HG03432 (cell line): ENCODE measurements around the gene RS1.
A peak's percentile ranks its signal among the peaks of the same experiment; 100 is the strongest.

Source experiments
- ATAC-seq: cut with Tn5 transposase; IDR thresholded peaks from one replicate; pipeline ENCODE4 v1.9.1; 2021; ENCODE audit warnings: mild to moderate bottlenecking, moderate library complexity; ENCODE audit not compliant: unreplicated experiment

The RS1 gene

DNA sequence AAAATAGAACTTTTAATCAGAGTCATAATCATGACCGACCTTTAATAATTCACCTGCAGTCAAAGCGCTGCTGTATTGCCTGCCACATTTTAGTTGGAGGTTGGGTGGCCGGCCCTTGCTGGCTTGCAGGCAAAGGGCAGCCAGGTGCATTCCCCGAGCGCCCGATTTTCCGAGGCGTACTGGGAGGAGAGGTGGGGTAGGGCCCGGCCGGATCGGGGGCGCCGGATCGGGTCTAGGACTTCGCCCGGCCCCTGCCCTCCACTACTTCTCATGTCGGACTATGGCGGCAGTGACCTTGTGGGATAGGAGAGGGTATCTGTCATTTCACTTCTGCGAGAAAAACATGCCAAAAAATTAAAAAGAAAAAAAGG is 2.5 kb upstream of the RS1 start:
- peak; percentile 52 for ATAC-seq

DNA sequence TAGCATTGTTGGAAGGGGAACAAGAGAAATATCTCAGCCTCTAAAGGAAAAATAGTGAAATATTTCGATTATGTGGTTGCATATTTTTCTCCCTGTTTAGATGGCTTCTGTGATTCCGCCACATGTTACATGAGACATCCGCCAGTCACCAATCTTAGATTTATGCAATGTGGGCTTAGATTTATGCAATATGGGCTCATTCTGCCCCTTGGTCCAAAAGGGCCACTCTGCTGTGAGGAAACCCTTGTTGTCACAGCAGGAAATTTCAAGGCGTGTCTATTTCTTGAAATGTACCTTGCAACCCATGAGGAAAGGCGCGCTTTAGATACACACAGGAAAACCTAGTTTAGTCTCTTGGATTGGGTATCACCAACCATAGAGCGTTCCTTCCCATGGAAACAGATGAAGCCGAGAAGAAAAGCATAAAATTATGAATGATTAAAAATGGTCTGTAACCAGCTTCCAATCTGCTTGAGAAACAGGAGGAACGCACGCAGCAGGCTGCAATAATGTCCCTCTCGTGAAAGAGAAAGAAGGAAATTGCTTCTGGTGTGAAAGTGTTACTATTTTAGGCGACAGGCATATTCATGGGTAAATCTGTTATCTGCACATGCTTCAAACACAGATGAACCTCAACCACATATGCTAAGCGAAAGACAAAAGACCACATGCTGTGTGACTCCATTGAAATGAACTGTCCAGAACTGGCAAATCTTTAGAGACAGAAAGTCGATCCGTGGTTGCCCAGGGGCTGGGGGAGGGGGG is 3.7 kb downstream of the RS1 start:
- ATAC-seq: no peak

DNA sequence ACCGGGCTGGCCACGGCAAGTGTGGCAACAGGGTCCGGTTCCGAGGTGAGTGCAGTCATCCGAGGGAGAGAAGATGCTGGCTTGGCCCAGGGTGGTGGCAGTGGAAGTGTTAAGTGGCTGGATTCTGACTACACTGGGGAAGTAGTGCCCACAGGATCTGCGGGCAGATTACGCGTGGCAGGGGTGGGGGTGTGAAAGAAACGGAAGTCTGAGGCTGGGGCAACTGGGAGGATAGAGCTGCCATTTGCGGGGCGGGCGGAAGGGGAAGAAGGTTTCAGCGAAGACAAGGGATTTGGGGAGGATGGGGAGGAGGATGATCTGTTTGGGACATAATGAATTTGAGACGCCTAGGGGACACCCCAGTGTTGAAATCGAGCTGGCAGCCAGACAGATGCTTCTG is 5.3 kb downstream of the RS1 start:
- no peak for ATAC-seq

DNA sequence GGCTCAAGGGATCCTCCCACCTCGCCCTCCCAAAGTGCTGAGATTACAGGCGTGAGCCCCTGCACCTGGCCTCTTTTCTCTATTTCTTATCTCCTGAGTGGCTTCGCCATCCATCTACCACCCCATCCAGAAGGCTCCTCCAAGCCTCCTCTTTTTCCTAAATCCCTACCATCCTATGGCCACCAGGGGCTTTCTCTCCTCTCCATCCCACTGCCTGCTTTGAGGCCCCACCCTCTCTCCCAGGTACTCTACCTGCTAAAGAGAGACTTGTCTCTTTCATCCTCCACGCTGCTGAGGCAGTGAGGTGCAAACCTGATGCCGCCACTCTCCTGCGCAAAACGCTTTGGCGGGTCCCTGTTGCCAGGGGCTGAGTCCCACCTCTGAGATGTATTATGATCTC is 7.0 kb downstream of the RS1 start:
- ATAC-seq: no peak

DNA sequence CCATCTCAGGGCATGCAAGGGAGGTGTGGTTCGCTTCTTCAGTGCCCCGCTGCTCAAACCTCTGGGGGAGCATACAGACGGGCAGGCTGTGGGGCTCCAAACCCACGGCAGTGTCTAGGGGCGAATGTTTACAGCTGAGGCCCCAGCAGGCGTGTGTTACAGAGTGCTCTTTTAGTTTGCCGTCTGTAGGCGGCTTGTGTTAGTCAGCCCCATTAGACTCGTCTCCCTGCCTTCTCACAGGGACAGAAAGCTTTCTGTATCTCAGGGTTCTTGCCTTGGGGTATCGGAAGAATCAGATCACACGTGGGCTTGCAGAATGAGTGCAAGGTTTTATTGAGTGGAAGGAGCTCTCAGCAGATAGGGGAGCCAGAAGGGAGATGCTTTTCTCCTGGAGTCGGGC is 10.6 kb downstream of the RS1 start:
- ATAC-seq: no peak

DNA sequence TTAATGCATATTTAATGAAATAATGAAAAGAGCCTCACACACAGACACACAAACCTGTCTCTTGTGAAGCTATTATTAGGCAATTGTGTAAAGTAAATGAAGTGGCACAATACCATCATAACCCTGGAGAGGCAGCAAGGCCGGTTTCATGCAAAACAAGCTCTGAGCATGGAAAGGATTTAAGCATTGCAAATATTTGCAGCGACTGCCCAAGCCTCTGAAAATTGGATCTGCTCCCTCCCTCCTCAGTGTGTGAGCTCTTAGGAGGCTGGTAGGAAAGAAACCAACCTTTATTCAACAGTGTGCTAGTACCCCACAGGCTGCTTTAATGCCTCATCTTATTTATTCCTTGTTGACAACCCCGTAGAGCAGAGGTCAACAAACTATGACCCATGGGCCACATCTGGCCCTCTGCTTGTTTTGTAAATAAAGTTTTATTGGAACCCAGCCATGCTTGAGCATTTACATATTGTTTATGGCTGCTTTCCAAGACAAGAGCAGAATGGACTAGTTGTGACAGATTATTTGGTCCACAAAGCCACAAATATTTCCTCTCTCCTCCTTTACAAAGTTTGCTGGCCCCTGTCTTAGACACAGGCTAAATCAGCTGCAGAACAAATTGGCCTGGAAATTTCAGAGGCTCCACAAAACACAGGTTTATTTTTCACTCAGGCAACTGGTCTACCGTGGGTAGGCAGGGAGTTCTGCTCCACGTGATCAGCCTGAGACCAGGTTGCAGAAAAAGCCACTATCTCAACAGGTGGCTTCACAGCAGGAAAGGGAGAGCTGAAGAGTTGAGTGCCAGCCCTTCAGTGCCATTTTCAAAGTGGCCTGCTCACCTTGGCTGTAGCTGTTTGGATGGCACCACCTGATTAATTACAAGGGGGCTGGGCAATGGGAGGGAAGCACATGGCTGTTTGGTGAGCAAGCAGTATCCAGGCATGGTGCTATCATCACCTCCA is 16.8 kb downstream of the RS1 start:
- ATAC-seq: no peak

DNA sequence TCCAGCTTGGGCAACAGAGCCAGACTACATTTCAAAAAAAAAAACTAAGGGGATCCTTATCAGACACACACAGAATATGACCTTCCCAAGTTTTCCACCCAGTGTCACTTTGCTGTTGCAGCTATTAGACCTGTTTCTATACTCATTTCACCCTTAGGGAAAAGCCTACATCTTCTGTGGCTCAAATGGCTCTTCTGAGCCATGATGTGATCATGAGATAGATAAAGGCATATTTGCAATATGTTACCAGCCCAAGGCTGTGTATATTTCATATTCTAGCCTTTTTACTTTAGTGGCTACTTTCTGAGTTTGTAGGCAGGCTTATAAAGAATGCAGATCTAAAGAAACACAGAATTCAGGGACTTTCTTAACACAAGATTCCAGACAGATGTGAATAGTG is 19.3 kb downstream of the RS1 start:
- no peak for ATAC-seq

DNA sequence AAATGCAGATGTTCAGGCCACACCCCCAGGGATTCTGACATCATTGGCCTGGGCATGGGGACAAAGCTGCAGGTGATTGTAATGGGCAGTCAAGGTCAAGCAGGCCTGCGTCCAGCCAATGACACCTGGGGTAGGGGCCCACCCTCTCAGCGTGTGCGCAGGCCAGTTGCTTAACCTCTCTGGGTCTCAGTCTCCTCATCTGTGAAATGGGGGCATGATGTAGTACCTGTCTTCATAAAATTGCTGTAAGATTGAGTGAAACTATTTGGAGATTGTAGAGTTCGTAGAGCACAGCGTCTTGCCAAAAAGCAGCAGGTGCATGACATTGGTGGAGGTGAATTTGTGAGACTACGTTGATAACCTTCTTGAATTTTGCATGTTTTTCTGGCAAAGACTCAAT is 21.2 kb downstream of the RS1 start:
- ATAC-seq: no peak

DNA sequence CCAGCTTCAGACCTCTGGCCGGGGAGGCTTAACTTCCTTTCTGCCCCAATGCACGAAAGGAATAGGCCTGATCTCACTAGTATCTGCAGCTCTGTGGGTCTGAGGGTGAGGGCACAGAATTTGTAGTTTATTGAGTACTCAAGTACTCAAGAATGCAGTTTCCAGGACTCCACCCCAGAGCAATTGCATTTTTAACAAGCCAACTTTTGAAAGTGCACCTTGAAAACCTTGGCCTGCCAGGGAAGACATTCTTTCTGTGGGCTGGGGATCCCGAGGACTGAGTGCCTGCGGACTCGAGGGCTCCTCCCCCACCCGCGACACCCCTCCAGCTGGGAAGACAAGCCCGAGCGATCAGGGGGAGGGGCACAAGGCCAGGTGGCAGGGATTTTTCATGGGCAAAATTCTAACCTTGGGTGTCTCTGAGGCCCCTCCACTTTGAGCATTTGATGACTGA is 22.4 kb downstream of the RS1 start:
- ATAC-seq: no peak

DNA sequence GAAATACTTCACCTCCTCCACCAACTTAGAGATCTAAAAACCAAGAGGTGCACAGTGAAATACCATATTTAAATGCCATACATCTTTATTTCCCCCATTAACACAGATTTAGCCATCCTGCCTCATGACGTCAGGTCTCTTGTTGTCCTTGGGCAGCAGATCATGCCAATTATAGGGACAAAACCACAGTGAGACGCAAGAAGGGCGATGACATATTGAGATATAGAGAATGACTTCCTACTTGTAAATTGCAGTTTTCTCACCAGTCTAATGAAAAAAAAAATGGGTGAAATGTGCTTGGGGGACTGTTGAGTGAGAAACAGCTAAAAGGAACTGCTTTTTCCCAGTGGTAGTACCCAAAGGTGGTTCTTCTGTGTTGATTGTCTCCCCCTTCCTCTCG is 24.3 kb downstream of the RS1 start:
- ATAC-seq: no peak

DNA sequence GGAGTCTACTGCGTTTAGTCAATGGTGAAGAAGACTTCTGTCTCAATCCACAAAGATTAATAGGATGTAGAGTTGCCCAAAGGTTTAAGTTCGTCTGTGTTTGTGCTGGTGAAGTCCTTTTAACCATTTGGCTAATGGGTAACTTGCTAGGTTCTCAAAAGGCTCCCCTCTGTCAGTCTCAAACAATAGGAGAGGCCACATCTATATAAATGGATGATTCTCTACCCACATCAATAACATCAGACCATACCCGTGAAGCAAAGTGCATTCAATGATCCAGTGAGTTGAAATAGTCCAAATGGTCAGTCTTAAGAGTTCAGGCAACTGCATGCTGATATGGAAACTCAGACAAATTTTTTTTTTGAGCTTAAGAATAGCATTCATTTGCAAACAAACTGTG is 28.1 kb downstream of the RS1 start:
- no peak for ATAC-seq

DNA sequence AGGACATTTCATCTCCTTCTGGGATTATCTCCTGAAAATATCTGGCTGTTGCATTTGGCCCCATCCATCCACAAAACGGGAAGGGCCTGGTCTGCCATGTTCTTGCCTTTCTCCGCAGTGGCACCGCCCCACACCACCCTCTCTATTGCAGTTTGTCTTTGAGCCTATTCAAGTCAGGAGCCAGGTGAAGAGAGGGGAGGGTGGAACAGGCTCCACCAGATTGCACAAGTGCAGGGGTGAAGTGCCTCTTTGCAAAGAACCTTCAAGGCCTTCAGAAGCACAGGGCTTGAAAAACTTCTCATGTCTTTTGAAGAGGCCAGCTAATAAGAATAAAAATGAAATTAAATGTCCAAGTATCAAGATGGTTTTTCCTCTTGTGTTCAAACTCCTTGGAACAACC is 28.7 kb downstream of the RS1 start:
- no peak for ATAC-seq

DNA sequence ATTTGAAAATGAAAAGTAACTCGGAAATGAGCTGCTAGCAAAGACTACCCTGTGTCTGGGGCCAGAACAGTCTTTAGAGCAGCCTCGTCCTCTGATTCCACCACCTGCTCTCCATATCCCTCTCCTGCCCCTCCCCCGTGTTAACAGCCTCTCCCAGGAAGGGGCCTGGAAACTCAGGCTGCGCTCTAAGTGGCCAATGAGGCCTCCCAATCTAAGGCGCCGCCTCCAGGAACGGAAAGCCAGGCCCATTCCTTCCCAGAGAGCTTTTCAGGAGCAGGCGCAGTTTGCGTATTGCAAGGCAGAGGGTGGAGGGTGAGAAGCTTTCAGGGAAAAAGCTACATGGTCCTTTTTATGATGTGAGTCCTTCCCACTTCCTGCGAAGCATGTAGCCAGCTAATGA is 31.2 kb downstream of the RS1 start:
- no peak for ATAC-seq

DNA sequence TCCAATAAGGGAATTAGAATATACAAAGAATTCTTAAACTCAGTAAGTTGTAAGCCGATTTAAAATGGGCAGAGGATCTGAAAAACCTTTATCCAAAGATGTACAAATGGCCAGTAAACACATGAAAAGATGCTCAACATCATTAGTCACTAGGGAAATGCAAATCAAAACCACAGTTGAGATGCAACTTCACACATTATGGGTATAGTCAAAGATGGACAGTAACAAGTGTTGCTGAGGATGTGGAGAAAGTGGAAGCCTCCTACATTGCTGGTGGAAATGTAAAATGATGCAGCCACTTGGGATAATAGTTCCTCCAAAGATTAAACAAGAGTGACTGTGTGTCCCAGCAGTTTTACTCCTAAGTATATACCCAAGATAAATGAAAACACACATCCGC is 32.6 kb downstream of the RS1 start:
- ATAC-seq: no peak

DNA sequence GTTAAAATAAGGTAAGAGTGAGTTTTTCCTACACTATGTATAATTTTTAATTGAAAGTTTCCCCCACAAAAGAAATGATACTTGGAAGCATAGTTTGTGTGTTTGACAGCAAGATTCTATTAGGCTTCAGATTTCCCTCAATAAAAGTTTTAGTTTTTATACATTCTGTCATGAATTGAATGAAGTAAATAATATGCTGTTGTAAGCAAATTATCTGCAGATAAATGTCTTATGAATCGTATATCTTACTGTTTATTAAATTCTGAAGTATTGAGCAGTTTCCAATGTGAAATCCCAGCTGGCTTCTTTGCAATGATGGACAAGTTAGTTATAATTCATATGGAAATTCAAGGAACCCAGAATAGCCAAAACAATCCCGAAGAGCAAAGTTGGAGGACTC is 33.5 kb downstream of the RS1 start:
- ATAC-seq: no peak

DNA sequence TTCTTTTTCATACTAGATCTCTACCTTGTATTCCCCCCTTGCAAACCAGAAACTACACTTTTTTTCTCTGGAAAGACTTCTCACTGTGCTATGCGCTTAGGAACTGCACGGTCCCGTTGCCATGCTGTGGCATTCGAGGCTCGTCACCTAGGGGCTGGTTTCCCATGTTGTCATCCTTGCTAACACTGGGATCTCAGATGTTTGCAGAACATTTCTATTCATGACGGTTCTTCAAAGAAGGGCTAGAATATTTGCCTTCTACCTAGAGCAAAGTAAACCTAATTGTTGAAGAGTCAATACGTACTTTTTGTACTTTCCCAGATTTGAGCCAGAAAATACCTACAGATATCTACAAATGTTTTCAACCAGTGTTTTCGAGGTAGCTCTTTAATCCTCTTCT is 41.0 kb downstream of the RS1 start:
- no peak for ATAC-seq

DNA sequence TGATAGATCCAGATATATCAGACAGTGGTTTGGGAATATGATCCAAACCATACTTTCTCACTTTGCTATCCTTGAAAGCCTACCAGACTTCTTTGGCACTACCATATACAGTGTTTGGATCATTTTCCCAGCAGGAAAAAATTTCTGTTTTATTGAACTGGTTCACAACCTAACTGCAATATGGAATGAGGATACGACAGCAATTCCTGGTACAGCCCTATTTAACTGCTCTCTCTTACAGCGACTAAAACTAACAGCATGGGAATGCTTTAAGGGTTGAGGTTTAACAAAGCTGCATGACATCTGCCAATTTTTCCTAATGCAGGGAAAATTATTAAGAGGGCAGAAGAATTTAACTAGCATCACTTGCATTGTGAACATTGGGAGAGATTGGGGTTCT is 47.3 kb downstream of the RS1 start:
- ATAC-seq: no peak

DNA sequence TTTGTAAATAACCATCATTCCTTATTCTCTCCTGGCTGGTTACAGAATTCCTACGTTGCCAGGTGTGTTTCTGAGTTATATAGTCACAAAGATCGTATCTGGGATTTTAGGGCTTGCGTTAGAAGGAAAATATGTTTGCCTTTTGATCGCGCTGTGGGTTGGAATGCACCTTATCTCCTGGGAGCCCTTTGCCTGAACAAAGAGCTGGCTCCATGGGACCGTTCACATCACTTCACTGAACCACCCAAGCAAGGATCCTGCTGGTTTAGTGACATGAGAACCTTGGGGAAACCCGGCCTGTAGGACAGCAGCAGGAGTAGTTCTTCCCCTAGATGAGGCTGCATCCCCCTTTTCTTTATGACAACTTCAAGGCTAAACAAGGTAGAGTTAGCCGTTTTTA is 51.6 kb downstream of the RS1 start:
- ATAC-seq: no peak

DNA sequence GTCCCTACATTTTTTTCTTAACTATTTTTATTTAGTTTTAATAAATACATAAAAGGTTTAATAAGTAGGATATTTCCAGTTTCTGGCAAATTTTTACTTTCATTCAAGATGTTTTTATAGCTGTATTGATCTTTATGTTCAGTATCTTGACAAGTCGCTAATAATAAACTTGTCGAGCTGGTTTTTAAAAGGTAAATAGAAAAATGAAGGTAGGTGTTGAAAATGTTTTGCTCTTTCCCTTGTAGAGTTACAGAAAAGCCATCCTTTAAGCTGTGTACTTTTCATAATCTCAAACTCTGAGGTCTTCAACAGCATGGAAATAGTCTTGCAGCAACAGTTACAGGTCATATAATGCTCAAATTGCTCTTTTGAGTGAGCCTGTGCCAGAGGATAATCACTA is 52.6 kb downstream of the RS1 start:
- no peak for ATAC-seq

DNA sequence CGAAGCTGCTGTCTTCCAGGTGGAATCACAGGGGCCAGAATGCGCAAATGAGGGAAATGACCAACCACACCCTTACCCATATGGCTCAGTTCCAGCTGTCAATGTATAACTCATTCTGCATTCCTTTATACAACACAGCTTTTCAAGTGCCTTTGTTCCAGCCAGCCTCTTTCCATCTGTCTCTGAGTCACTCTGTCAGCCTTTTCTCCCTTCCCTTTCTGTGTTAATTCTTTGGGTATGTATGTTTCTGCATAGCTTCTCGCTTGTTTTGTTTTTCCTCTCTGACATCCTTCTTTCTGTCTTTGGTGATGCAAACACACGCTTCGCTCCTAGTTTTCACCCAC is 54.5 kb downstream of the RS1 start:
- no peak for ATAC-seq

DNA sequence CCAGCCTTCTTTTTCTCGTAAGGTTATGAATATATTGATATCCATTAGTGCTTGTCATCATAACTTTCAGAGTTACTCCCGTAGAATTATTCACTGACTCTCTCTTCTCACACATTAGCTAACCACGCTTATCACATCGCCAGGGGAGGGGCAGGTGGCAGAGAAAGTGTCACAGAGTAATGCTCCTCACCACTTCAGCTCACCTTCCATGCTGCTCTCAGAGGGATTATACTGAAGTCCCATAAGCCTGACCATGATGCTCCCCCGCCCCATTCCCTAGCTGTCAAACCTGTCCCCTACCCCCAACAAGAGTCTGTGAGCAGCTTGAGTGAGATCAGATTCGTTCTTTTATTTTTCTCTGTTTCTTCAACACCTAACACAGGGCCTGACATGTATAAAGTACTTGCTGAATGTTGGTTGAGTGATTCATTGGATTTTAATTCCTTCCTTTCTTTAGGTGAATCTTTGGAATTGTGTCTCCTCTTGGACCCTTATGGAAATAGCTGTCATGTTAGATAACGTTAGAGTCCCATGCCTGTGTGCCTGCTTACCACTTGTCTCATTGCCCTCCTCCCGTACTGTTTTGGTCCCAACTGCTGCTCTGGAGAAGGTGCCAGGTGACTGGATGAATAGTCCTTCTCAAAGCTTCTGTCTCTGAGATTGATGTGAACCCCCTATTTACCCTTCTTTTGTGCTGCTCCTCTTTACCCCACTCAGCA is 55.1 kb downstream of the RS1 start:
- ATAC-seq: no peak
